SU-DHL-6 (cell line): Measurements from ENCODE around the gene DHCR24.

Experiments used
- H2AFZ ChIP-seq: fragments of 200-600 bp; sonication (generic); 2 replicates; pipeline ENCODE4 v1.6.1; 2014; ENCODE audit warnings: low read depth, mild to moderate bottlenecking, moderate library complexity, mixed read lengths, antibody characterized with exemption, low read length; ENCODE audit not compliant: severe bottlenecking
- H3F3A ChIP-seq: fragments of 200-600 bp; shearing (Covaris generic); 2 replicates; pipeline ENCODE4 v1.6.0; 2016; ENCODE audit warnings: antibody characterized with exemption, mild to moderate bottlenecking; ENCODE audit not compliant: insufficient read depth
- H3K27ac ChIP-seq: fragments of 200-600 bp; sonication (generic); 2 replicates; pipeline ENCODE4 v1.5.1; 2016; ENCODE audit warnings: low read depth, mild to moderate bottlenecking, low read length, moderate library complexity, mixed read lengths
- H3K27me3 ChIP-seq: fragments of 200-600 bp; sonication (generic), shearing (Covaris generic); 2 replicates; pipeline ENCODE4 v1.6.0; 2014; ENCODE audit warnings: mild to moderate bottlenecking, low read length
- H3K36me3 ChIP-seq: fragments of 200-600 bp; sonication (generic); 2 replicates; pipeline ENCODE4 v1.6.1; 2014; ENCODE audit warnings: mild to moderate bottlenecking, low read length, mixed read lengths
- H3K4me2 ChIP-seq: fragments of 300-600, 200-600 bp; shearing (Covaris generic), sonication (generic); 2 replicates; pipeline ENCODE4 v1.6.0; 2014; ENCODE audit warnings: low read length, low read depth, mild to moderate bottlenecking; ENCODE audit not compliant: poor library complexity, severe bottlenecking
- H3K4me3 ChIP-seq: fragments of 200-600 bp; sonication (generic); 2 replicates; pipeline ENCODE4 v1.5.1; 2014; ENCODE audit warnings: antibody characterized with exemption, low read length, mild to moderate bottlenecking, mixed read lengths; ENCODE audit not compliant: insufficient read depth, poor library complexity, severe bottlenecking
- H3K79me2 ChIP-seq: fragments of 200-600 bp; sonication (generic); 2 replicates; pipeline ENCODE4 v1.6.1; 2014; ENCODE audit warnings: mild to moderate bottlenecking, low read length, moderate library complexity; ENCODE audit not compliant: insufficient read depth
- H3K9ac ChIP-seq: fragments of 200-600 bp; sonication (generic); 2 replicates; pipeline ENCODE4 v1.7.0; 2014; ENCODE audit warnings: mild to moderate bottlenecking, low read length
- H3K9me2 ChIP-seq: fragments of 200-600 bp; sonication (generic); replicated peaks from 2 replicates; pipeline ENCODE4 v1.6.1; 2014; ENCODE audit warnings: low read length; ENCODE audit not compliant: insufficient read depth
- H3K9me3 ChIP-seq: fragments of 200-600 bp; sonication (generic); 2 replicates; pipeline ENCODE4 v1.6.1; 2014; ENCODE audit warnings: low read length, mixed read lengths; ENCODE audit not compliant: insufficient read depth
- H4K20me1 ChIP-seq: fragments of 200-600 bp; sonication (generic); 2 replicates; pipeline ENCODE4 v1.6.1; 2014; ENCODE audit warnings: low read depth, mild to moderate bottlenecking, antibody characterized with exemption, low read length, moderate library complexity, mixed read lengths
- CTCF ChIP-seq: fragments of 200-600 bp; sonication (generic); IDR thresholded peaks from one replicate; pipeline ENCODE4 v1.5.1; 2017; ENCODE audit warnings: antibody characterized with exemption, mild to moderate bottlenecking, low read length, moderate library complexity; ENCODE audit not compliant: insufficient read depth, poor library complexity, severe bottlenecking
- EZH2phosphoT487 ChIP-seq: fragments of 200-600 bp; sonication (generic), shearing (Covaris generic); conservative IDR thresholded peaks from 2 replicates; pipeline ENCODE4 v1.6.1; 2018; ENCODE audit warnings: mild to moderate bottlenecking, antibody characterized with exemption, low read length, moderate library complexity, mixed read lengths

The DHCR24 gene

GRCh38 chr1:54808443-54809207, 78.4 kb downstream of the DHCR24 start:
- Histone ChIP-seq H4K20me1 (no peaks in the 10 kb centered on the region), H3K9me2 (no peaks in the 10 kb centered on the region), H3K9ac (no peak overlapping the region), H3K9me3 (no peaks in the 10 kb centered on the region), H3K4me2 (no peak overlapping the region), H2AFZ (no peak overlapping the region), H3F3A (no peaks in the 10 kb centered on the region), H3K27ac (no peak overlapping the region), H3K79me2 (no peaks in the 10 kb centered on the region), H3K36me3 (no peaks in the 10 kb centered on the region), H3K4me3 (no peak overlapping the region), H3K27me3 (no peaks in the 10 kb centered on the region)
- no peak for TF ChIP-seq EZH2phosphoT487
- TF ChIP-seq CTCF = no peak

- no peaks in the 10 kb centered on the region for H3K36me3 ChIP-seq
- H3F3A ChIP-seq = no peaks in the 10 kb centered on the region
- H2AFZ ChIP-seq = no peak overlapping the region
- no peak overlapping the region for H3K4me3 ChIP-seq
- H3K4me2 ChIP-seq = no peak overlapping the region
- no peak overlapping the region for H3K9ac ChIP-seq
- TF ChIP-seq EZH2phosphoT487 (no peak), CTCF (no peak)
- no peaks in the 10 kb centered on the region for H3K9me3 ChIP-seq
- no peaks in the 10 kb centered on the region for H3K79me2 ChIP-seq
- no peaks in the 10 kb centered on the region for H3K27me3 ChIP-seq
- no peaks in the 10 kb centered on the region for H3K9me2 ChIP-seq
- H3K27ac ChIP-seq = no peak overlapping the region
- no peaks in the 10 kb centered on the region for H4K20me1 ChIP-seq
Measured at GRCh38 chr1:54807756-54808155, 79.2 kb downstream of the DHCR24 start.

GRCh38 chr1:54806931-54807611, 79.9 kb downstream of the DHCR24 start:
- Histone ChIP-seq H3K9ac (no peak overlapping the region), H3K36me3 (no peaks in the 10 kb centered on the region), H3K9me3 (no peaks in the 10 kb centered on the region), H2AFZ (no peak overlapping the region), H3K9me2 (no peaks in the 10 kb centered on the region), H3K4me2 (no peak overlapping the region), H3K79me2 (no peaks in the 10 kb centered on the region), H3K4me3 (no peak overlapping the region), H4K20me1 (no peaks in the 10 kb centered on the region), H3K27ac (no peak overlapping the region), H3K27me3 (no peaks in the 10 kb centered on the region), H3F3A (no peaks in the 10 kb centered on the region)
- TF ChIP-seq EZH2phosphoT487 (no peak), CTCF (no peak)
